HG02642 (cell line): ENCODE measurements around the gene MAPRE2.
"Not testable (repeated sequence)": the region's sequence is repeated elsewhere in the genome, so short reads cannot be mapped to it uniquely, and the experiment has no call there.

Experiments used
- ATAC-seq: cut with Tn5 transposase; IDR thresholded peaks from one replicate; pipeline ENCODE4 v1.9.1; 2021; ENCODE audit warnings: mild to moderate bottlenecking; ENCODE audit not compliant: unreplicated experiment, poor library complexity

The MAPRE2 gene

DNA sequence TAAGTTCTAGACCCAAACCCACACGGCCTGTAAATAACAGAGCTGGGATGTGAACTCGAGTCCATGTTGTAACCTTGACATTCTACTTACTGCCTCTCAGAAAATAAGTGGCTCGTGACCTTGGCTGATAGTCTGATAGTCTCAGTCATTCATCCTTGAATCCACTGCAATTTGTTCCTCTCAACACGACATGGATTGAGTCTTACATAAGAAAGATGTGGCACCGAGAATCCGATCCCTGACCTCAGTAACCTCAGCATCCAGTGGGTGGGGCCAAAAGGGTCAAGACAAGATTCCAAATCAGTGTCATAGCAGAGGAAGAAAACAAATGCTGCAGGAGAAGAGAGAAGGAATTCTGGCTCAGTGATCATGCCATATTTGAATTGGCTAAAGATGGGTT is 97.6 kb downstream of the MAPRE2 start:
- ATAC-seq: no peak

DNA sequence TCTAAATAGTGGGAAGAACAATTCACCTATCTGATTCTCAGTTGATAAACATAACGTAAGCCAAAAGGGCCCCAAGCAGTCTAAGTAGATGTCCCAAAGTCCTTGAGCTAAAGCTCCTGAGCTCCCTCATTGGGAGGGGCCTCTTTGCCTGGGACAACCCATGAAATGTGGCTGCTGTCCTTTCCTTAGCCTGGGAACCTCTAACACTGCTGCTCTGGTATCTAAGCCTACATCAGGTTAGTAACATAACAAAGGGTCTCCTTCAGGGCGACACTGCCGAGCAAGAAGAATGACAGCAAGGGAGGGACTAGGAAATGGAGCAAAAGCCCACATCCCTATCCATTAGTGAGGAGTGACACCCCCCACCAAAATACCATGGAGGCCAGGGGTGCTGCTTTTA is 98.3 kb downstream of the MAPRE2 start:
- ATAC-seq: no peak

DNA sequence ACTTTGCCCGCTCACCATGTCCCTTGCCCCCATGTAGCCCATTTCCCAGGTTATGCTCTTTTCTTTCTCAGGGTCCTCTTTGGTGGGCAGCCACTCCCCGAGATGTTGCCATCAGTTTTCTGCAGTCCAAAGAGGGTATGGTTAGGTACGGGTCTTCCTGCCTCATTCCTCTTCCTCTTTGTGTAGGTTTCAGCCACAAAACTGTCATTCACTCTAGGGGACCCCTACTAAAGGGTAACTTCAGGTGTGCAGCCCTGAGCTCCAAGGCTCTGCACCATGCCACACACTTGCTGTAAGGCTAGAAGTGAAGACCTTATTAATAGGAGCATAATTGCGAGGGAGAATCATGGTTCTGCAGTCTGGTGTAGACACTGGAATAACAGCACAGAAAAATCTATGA is 99.9 kb downstream of the MAPRE2 start:
- ATAC-seq: no peak

DNA sequence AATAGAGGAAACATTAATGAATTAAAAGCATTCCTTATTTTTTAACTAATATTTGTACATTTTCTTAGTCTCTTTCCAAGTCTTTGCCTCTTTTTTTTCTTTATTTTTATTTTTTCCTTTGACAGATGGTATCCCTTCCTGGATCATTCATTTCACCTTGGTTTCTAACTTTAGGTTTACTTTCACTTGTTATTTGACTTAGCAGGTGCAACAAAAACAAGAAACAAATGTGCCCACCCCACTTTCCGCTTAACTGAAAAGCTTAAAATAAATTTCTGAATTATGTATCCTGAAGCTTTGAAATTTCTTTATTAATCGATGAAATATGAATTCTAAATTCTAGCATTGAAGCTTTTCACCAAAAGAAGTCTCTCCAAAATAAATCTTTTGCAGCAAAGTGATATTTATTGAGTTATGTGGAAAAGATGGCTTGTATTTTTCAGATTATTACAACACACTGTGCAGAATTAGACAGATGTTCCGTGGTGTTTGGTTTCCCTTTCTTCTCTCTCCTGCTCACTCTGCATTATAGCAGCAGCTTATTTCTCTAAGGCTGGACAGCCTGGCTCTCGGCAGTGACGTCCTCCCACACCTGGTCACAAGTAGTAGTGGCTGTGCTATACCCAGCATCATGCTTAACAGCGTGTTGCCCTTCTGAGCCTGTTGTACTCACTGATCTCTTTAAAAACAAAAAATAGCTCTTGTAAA is 100.5 kb downstream of the MAPRE2 start:
- no peak for ATAC-seq

- ATAC-seq: no peak
Measured at GRCh38 chr18:35142275-35142615, 101.0 kb downstream of the MAPRE2 start.

DNA sequence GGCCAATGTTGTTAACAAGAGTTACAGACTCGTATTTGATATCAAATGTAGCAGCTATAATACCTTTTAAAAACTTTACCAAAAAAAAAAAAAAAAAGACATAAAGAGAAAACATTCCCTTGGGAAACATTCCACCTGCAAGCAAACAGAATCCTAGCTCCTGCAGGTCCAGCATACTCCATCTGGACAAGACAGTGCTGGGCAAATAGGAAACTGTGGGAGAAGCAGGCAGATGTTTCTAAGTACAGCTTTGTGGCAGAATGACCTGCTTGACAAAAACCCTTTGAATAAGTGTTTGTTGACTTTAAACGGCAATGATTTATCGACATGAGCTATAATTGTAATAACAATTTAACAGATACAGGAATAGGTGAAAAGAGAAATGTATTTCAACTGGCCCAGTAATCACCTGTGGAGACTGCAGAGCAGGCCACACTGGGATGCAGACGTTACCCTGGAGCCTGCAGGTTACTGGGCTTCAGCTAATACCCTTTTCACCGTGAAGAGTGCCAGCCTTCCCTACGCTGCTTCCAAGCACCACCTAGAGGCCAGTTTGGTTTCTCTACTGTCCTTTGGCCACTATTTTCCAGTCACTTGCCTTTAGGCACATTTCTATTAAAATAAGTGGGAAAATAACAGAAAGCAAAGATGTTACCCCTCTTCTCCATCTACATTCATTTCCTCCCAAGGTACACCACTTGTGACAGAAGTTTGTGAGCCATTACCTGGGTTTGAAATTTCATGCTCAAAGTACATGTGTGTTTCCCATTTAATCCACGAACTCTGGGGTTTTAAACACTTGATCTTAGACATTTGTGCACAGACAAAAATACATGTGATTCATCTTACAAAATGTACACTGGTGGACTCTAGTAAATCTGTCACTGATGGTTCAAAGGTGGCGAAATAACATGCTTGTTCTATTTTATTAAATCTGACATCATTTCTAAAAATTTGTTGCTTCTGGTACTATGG is 102.7 kb downstream of the MAPRE2 start:
- peak; percentile 65 for ATAC-seq

DNA sequence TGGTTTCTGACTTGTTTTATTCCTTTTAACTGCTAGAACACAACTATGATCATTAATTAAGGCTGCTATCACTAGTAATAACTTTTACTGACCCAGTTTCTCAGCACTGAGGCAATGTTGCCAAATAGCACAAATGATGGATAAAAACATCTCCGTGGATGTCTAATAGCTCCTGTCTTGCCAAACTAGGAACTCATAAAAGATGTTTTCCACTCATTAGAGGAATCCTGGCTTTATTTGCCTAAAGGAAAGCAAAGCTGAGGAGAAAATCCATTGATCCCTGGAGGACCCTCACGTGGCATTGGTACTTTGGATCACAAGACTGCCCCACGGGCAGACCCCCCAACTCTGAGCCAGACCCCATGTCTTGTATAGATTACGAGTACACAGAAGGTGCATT is 103.5 kb downstream of the MAPRE2 start:
- ATAC-seq: no peak

DNA sequence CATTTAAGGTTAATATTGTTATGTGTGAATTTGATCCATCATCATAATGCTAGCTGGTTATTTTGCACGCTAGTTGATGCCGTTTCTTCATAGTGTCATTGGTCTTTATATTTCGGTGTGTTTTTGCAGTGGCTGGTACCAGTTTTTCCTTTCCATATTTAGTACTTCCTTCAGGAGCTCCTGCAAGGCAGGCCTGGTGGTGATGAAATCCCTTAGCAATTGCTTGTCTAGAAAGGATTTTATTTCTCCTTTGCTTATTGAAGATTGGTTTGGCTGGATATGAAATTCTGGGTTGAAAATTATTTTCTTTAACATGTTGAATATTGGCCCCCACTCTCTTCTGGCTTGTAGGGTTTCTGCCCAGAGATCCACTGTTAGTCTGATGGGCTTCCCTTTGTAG is 109.0 kb downstream of the MAPRE2 start:
- ATAC-seq: not testable (repeated sequence)

- ATAC-seq: no peak
Measured at GRCh38 chr18:35153609-35154272, 112.5 kb downstream of the MAPRE2 start.

DNA sequence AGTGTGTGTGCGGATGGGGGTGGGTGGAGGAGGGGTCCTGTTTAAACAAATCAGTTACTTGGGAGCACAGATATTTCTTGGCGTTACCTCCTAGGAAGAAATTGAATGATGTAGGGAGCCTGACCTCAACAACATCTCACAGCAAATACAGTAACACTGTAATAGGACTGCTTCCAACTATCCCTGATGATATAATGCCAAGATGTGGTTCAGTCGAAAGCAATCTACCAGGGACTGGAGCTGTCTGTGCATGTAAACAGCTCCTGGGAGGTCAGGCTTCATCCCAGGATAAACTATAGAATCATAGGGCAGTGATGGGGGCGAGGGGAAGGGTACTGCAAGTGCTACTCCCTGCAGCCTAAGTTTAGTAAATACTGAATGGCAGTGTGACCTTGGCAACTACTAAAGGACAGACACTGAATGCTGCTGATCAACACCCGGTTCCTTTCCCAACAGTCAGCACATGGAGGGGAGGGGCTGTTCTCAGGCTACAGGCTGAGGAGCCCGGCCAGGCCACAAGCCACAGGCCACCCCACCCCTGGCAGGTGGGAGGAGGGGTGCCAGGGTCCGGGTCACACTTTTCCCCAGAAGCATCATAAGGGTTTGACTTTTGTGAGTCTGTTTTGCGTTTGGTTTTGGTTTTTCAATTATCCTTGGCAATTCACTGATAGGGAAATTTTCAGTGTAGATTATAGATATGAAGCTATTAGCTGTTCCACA is 114.3 kb downstream of the MAPRE2 start:
- no peak for ATAC-seq

DNA sequence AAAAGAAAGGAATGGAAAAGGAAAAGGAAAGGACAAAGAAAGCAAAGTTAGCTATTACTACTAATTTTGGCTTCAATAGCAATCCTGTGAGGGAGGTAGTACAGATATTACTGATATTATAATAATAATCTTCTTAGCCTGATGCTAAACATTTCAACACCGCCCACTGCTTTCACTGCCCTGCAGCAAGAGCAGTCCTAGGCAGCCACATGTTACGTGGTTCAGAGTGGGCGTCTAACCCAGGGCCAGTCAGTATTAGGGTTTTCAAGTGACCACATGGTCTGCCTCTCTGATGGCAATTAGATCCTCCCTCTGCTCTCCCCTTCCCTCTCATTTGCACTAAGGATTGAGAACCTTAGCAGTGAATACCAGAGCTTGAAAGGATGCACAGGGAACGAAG is 116.0 kb downstream of the MAPRE2 start:
- ATAC-seq: peak; percentile 41

- peak; percentile 75 for ATAC-seq
Measured at GRCh38 chr18:35158728-35159450, 117.7 kb downstream of the MAPRE2 start.

GRCh38 chr18:35159782-35160181 is 118.6 kb downstream of the MAPRE2 start:
- no peak for ATAC-seq

DNA sequence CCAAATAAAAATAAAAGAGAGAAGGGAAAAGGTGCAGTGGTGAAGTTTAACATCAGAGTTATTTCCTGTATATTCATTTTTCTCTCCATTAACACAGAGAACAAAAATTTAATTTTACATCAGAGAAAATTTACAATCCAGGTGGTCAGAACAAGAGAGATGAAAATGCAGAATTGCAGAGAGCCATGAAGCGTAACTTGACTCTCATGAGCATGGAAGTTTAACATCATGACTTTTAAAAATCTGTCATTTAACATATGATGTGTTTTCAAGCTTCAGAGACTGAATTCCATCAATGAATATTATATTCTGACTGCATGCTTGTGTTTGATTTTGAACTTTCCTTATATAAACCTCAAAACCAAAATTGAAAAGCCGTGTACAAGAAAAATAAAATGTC is 120.3 kb downstream of the MAPRE2 start:
- ATAC-seq: no peak

DNA sequence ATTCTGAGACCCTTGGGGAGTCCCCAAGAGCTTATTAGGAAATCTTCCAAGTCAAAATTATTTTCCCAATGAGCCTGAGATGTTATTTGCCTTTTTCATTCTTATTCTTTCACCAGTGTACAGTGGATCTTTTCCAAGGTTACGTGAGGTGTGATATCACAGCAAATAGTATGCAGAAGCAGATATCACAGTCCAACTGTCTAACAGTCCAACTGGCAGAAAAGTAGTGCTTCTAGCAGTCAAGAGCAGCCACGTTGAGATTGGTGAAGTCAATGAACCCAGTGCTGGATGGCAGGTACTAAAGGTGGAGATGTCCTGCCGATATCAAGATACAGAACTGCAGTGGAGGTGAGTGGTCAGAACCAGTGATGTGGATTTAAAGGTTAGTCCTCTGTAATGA is 120.7 kb downstream of the MAPRE2 start:
- no peak for ATAC-seq

- ATAC-seq: no peak
Measured at GRCh38 chr18:35163014-35163539, 121.9 kb downstream of the MAPRE2 start.

GRCh38 chr18:35163721-35164120 is 122.5 kb downstream of the MAPRE2 start:
- ATAC-seq: no peak

- ATAC-seq: no peak
Measured at GRCh38 chr18:35164133-35164532, 122.9 kb downstream of the MAPRE2 start.

- no peak for ATAC-seq
Measured at GRCh38 chr18:35167332-35167731, 126.1 kb downstream of the MAPRE2 start.

DNA sequence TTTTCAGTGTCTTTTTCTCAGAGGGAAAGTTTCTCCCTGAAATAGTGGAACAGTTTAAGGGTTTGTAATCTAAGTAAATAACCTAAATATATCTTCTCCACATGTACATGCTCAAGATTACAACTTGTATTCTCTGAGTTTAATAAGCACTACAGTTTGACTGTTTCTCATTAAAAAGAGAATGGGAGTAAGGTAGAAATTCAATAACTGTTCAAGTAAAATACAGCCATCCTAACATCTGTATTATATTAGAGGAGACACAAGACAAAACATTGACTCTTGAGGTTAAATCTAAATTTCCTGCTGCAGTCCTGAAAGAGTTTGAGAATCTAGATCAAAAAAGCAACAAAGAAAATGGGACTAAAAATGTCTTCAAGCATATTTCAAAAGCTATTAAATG is 126.6 kb downstream of the MAPRE2 start:
- ATAC-seq: no peak
